Common myeloid progenitor, CD34-positive (primary cell): ENCODE results near the gene HPS6.
"Not testable (repeated sequence)": the region's sequence is repeated elsewhere in the genome, so short reads cannot be mapped to it uniquely, and the experiment has no call there.

Source experiments
- CTCF ChIA-PET: fragments of 350-600 bp; sonication (Branson Sonifier 250); formaldehyde crosslinking; loops from one replicate; lab custom pipeline; 2021; ENCODE audit warnings: antibody characterized with exemption; lab: Charles Lee
- POLR2A ChIA-PET: fragments of 350-600 bp; sonication (Branson Sonifier 250); formaldehyde crosslinking; loops from one replicate; lab custom pipeline; 2021; ENCODE audit warnings: antibody characterized with exemption; lab: Charles Lee
- DNase-seq, 3 donors: peaks; one replicate each; pipeline versions ENCODE4 v3.0.0 to v3.0.0-alpha.2; 2013
- H3K27ac ChIP-seq, 2 experiments: 1 replicate in 1 of 2; 2 replicates in 1 of 2; pipeline ENCODE4 v1.7.0; 2013; ENCODE audit warnings: inconsistent platforms in 2 of 2, low read length in 2 of 2, mild to moderate bottlenecking in 2 of 2, low read depth in 1 of 2, moderate library complexity in 1 of 2; ENCODE audit not compliant: severe bottlenecking in 2 of 2, insufficient read depth in 1 of 2, poor library complexity in 1 of 2
- H3K27me3 ChIP-seq, 5 experiments: replicated peaks in 2 of 5; 1 replicate in 3 of 5; 2 replicates in 2 of 5; pipeline versions ENCODE4 v1.6.1 to v1.7.0; 2013; ENCODE audit warnings: low read length in 4 of 5, mild to moderate bottlenecking in 2 of 5, moderate library complexity in 2 of 5, inconsistent platforms in 1 of 5; ENCODE audit not compliant: insufficient read depth in 5 of 5, control insufficient read depth in 4 of 5
- H3K36me3 ChIP-seq, 4 experiments: 1 replicate in 2 of 4; 2 replicates in 2 of 4; pipeline versions ENCODE4 v1.6.1 to v1.7.0; 2013; ENCODE audit warnings: low read length in 3 of 4, control low read depth in 1 of 4, mild to moderate bottlenecking in 1 of 4; ENCODE audit not compliant: control insufficient read depth in 4 of 4, insufficient read depth in 4 of 4
- H3K4me1 ChIP-seq, 4 experiments: 1 replicate in 3 of 4; 2 replicates in 1 of 4; pipeline versions ENCODE4 v1.6.1 to v1.7.1; 2013; ENCODE audit warnings: low read length in 3 of 4, mild to moderate bottlenecking in 3 of 4, control low read depth in 1 of 4, inconsistent platforms in 1 of 4, moderate library complexity in 1 of 4; ENCODE audit not compliant: control insufficient read depth in 4 of 4, insufficient read depth in 4 of 4; ENCODE audit errors: control extremely low read depth in 1 of 4
- H3K4me3 ChIP-seq, 7 experiments: 1 replicate in 4 of 7; 2 replicates in 3 of 7; pipeline versions ENCODE4 v1.5.1 to v1.7.0; 2013; ENCODE audit warnings: mild to moderate bottlenecking in 7 of 7, low read length in 6 of 7, moderate library complexity in 6 of 7, inconsistent platforms in 2 of 7, low read depth in 2 of 7, control low read depth in 1 of 7; ENCODE audit not compliant: insufficient read depth in 4 of 7, control insufficient read depth in 1 of 7; ENCODE audit errors: extremely low read depth in 1 of 7
- H3K9me3 ChIP-seq, 5 experiments: 1 replicate in 4 of 5; 2 replicates in 1 of 5; pipeline versions ENCODE4 v1.6.1 to v1.7.1; 2013; ENCODE audit warnings: low read length in 4 of 5, mild to moderate bottlenecking in 2 of 5, inconsistent platforms in 1 of 5, low read depth in 1 of 5, moderate library complexity in 1 of 5; ENCODE audit not compliant: control insufficient read depth in 4 of 5, insufficient read depth in 2 of 5; ENCODE audit errors: control extremely low read depth in 1 of 5
- WGBS: methylation state at CpG from one replicate; pipeline ENCODE4 v1.1.5; 2013; ENCODE audit not compliant: insufficient coverage; 5-methylcytosine and 5-hydroxymethylcytosine counted together

The HPS6 gene

DNA sequence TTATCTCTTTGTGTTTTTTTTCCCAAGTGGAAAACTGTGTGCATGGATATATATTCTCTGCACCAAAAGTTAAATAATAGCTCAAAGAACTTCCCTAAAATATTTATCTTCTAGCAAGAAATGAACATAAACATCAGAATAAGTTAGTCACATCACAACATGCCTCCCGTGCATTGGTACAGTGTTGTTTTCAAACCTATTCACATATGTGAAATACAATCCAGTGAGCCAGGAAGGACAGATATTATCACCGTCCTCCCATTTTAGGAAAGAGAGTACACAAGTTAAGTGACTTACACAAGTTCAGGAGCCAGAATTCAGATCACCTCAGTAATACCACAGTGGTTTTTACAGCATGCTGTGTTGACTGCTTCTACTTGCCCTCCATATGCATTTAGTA lies 31.4 kb upstream of the HPS6 start:
- DNase-seq, result no peak
- Histone ChIP-seq H3K36me3 (peaks cover 11 to 50% (median 26%) of the 10 kb centered on the region in 4 experiments), H3K4me3 (no peak overlapping the region), H3K27ac (no peak overlapping the region), H3K27me3 (no peaks in the 10 kb centered on the region), H3K4me1 (no peaks in the 10 kb centered on the region), H3K9me3 (no peaks in the 10 kb centered on the region)
- ChIA-PET POLR2A (no interaction called here), CTCF (no interaction called here)
- WGBS, result 100% methylated on average over 2 of the region's 2 CpGs

DNA sequence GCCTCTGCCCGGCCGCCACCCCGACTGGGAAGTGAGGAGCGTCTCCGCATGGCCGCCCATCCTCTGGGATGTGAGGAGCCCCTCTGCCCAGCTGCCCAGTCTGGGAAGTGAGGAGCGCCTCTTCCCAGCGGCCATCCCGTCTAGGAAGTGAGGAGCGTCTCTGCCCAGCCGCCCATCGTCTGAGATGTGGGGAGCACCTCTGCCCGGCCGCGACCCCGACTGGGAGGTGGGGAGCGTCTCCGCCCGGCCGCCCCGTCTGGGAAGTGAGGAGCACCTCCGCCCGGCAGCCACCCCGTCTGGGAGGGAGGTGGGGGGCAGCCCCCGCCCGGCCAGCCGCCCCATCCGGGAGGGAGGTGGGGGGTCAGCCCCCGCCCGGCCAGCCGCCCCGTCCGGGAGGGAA lies 29.3 kb upstream of the HPS6 start:
- H3K4me3 ChIP-seq, H3K27me3 ChIP-seq, H3K27ac ChIP-seq, DNase-seq, POLR2A ChIA-PET, H3K4me1 ChIP-seq, CTCF ChIA-PET, H3K9me3 ChIP-seq: not testable (repeated sequence)
- H3K36me3 ChIP-seq, result peaks cover 6 to 40% (median 26%) of the 10 kb centered on the region in 4 experiments
- WGBS, result over 99% methylated on average over 21 of the region's 33 CpGs

DNA sequence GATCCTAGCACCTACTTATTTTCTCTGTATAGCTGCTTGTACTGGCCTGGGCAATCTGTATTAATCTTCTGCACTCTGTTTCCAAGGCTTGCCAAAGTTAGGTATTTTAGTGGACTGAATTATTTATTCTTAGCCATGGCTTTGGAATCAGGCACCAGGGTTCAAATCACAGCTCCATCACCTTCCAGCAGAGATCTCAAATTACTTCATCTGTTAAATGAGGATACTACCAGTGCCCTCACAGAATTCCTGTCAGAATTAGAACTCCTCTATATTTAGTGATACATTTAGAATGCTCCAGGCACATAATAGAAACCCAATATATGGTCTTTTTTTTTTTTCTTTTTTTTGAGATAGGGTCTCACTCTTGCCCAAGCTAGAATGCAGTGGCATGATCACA lies 26.7 kb upstream of the HPS6 start:
- Histone ChIP-seq H3K9me3 (no peaks in the 10 kb centered on the region), H3K4me3 (no peak overlapping the region), H3K36me3 (peaks cover 4 to 24% (median 15%) of the 10 kb centered on the region in 4 experiments), H3K4me1 (no peaks in the 10 kb centered on the region), H3K27me3 (no peaks in the 10 kb centered on the region), H3K27ac (no peak overlapping the region)
- ChIA-PET CTCF (interaction anchor here (1.3 kb wide), 1 partner anchor 8 kb away, joined by 3 read pairs; no protein-coding TSS in a partner anchor), POLR2A (no interaction called here)
- no peak for DNase-seq

DNA sequence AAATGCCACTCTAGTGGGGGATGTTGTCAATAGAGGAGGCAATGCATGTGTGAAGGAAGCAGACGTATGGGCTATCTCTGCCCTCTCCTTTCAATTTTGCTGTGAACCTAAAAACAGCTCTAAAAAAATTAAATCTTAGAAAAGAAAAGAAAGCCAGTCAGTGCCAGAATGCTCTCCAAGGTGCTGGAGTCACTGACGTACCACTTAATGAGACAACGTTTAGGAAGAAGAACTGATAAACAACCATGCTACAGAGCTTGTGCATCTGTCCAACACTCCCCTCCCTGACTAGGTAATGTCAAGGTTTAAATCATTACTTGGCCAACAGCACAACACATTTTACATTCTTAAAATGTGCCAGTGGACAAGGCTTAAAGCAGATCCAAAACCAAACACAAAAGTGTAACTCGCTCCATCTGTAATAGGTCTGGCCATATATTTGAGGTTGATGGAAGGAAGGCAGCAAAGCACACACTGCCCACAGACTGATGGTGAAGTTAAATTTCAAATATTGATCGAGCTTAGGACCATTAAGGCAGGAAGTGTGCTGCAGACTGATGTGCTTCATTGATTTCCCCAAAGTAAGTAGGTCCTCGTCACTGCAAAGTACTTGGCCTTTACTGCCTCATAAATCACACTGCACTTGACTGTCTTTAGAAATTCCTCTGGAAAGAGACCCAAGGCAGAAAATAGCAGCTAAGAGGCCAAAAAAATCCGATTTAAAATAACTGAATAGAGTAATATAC lies 24.7 kb upstream of the HPS6 start:
- Histone ChIP-seq H3K4me1 (peaks cover 0 to 4% (median 1%) of the 10 kb centered on the region in 4 experiments), H3K27me3 (no peaks in the 10 kb centered on the region), H3K36me3 (peaks cover 4 to 20% (median 12%) of the 10 kb centered on the region in 4 experiments), H3K4me3 (no peak overlapping the region), H3K9me3 (no peaks in the 10 kb centered on the region), H3K27ac (no peak overlapping the region)
- ChIA-PET POLR2A (interaction anchor here (0.5 kb wide), 1 partner anchor 411 kb away, joined by 3 read pairs; the partner anchor contains the start of gene C10orf95), CTCF (interaction anchor here (1.4 kb wide), 1 partner anchor 71 kb away, joined by 3 read pairs; no protein-coding TSS in a partner anchor)
- DNase-seq, result peak in 1 of 3 donors; percentile 29
- 44% methylated on average over 5 of the region's 7 CpGs for WGBS

DNA sequence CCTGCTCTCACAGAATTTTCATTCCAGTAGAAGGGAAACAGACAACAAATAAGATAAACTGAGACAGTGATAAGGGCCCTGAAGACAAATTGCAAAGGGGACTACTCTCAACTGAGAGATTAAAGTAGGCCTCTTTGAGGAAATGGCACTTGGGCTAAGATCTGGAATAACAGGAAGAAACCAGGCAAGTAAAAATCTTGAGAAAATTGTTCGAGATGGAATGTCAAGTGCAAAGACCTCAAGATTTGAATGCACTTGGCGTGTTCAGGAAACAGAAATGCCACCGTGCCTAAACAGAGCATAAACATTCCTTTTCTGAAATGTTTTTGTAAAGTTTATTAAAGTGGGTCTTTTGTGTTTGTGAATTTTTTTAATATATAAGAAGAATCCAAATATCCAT lies 19.9 kb upstream of the HPS6 start:
- ChIA-PET CTCF (interaction anchor here (1.4 kb wide), 1 partner anchor 8 kb away, joined by 3 read pairs; no protein-coding TSS in a partner anchor), POLR2A (no interaction called here)
- Histone ChIP-seq H3K9me3 (no peaks in the 10 kb centered on the region), H3K27me3 (no peaks in the 10 kb centered on the region), H3K4me1 (peaks cover 0 to 4% (median 1%) of the 10 kb centered on the region in 4 experiments), H3K4me3 (no peak overlapping the region), H3K36me3 (peaks cover 0 to 2% (median 0%) of the 10 kb centered on the region in 4 experiments), H3K27ac (no peak overlapping the region)
- WGBS, result 0% methylated on average over 1 of the region's 3 CpGs
- no peak for DNase-seq

DNA sequence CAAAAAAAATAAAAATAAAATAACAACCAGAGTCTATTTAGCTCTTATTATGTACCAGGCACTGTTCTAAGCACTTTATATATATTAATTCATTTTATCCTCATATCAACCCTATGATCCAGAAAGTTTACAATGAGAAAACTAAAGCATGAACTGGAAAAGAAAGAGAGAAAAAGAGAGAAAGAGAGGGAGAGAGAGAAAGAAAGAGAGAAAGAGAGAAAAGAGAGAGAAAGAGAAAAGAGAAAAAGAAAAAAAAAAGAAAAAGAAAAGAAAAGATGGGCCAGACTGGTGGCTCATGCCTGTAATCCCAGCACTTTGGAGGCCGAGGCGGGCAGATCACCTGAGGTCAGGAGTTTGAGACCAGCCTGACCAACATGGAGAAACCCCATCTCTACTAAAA lies 19.1 kb upstream of the HPS6 start:
- H3K9me3 ChIP-seq, result no peaks in the 10 kb centered on the region
- ChIA-PET CTCF (interaction anchor here (1.4 to 1.5 kb wide), 2 partner anchors 8 to 65 kb away, joined by 3 read pairs; no protein-coding TSS in a partner anchor), POLR2A (no interaction called here)
- H3K4me1 ChIP-seq, result peaks cover 0 to 4% (median 1%) of the 10 kb centered on the region in 4 experiments
- no peaks in the 10 kb centered on the region for H3K36me3 ChIP-seq
- no peaks in the 10 kb centered on the region for H3K27me3 ChIP-seq
- no CpG with 5 or more reads among the region's 2 CpGs for WGBS
- DNase-seq, result no peak
- no peak overlapping the region for H3K4me3 ChIP-seq
- H3K27ac ChIP-seq, result no peak overlapping the region
